Pancreas (tissue), 10 donors: Measurements from ENCODE around the gene KRAS. TPM values are rescaled to one million over a fixed set of nuclear protein-coding genes. Genes with fewer than 3 reads are reported as not detected.
"Not testable (repeated sequence)": the region's sequence is repeated elsewhere in the genome, so short reads cannot be mapped to it uniquely, and the experiment has no call there.

Source experiments
- ATAC-seq, 4 donors: fragments of 200-7000 bp; cut with Tn5 transposase; one replicate each; pipeline versions ENCODE4 v1.8.0 to v1.9.1; 2020; ENCODE audit warnings: mild to moderate bottlenecking in 4 of 4, moderate library complexity in 4 of 4
- DNase-seq, 6 donors: peaks; one replicate each; pipeline ENCODE4 v3.0.0-alpha.2; 2020
- FAIRE-seq: peaks from 2 replicates; lab custom pipeline; 2012; peaks lifted over from hg19 to GRCh38; lab: Jason Lieb, UNC
- H3K27ac ChIP-seq, 4 donors: fragments of 200-600 bp; sonication (generic); 1 replicate in 3 of 4; 2 replicates in 1 of 4; pipeline versions ENCODE4 v1.5.0 to v1.8.0; 2020
- H3K27me3 ChIP-seq, 4 donors: fragments of 200-600 bp; one replicate each; pipeline ENCODE4 v1.8.0; 2021
- H3K36me3 ChIP-seq, 3 donors: fragments of 200-600 bp; sonication (generic) in 1 of 3; one replicate each; pipeline versions ENCODE4 v1.5.0 to v1.8.0; 2020 to 2021
- H3K4me1 ChIP-seq, 3 donors: fragments of 200-600 bp; one replicate each; pipeline ENCODE4 v1.8.0; 2021
- H3K4me3 ChIP-seq, 4 donors: fragments of 200-600 bp; sonication (generic) in 2 of 4; one replicate each; pipeline versions ENCODE4 v1.5.0 to v1.8.0; 2020 to 2021
- H3K9me3 ChIP-seq, 4 donors: fragments of 200-600 bp; one replicate each; pipeline ENCODE4 v1.8.0; 2021
- CTCF ChIP-seq, 4 donors: fragments of 200-600 bp; sonication (generic) in 3 of 4; IDR thresholded peaks; one replicate each; pipeline versions ENCODE4 v1.5.0 to v1.8.0; 2021; ENCODE audit warnings: antibody characterized with exemption in 4 of 4
- WGBS, 2 donors: extraction: QIAGEN DNeasy Blood & Tissue Kit; methylation state at CpG; one replicate each; pipeline ENCODE4 v1.1.7; 2013; 5-methylcytosine and 5-hydroxymethylcytosine counted together
- intact Hi-C, 3 donors: fragments of 100-400 bp; cut with DNase I; formaldehyde crosslinking; loops; one replicate each; pipeline versions ENCODE4 v1.11.1 to v1.14.2; 2022
- polyA plus RNA-seq, 2 donors: library from polyadenylated mRNA; stranded (reverse); fragments of 200-250 nt; gene quantifications; one replicate each; pipeline ENCODE4 v1.2.3, GENCODE V29; 2013
- total RNA-seq, 6 donors: library from RNA; stranded (reverse); fragmentation: NEBNext Ultra II Directional in 4 of 6; extraction: Animal tissue kit (Norgen Biotek cat#: 25700) in 4 of 6; gene quantifications; one replicate each; pipeline versions ENCODE4 v1.2.1 to v1.2.4, GENCODE V29; 2021 to 2023
- donor health status: healthy with polysubstance abuse.
- donor health status: DM: no; HTN: no; CAD: no; lungs with moderate emphysema.
- donor health status: DM: no; HTN: no; CAD: no.
- donor health status: control.
- donor health status: control.
- donor health status: Bipolar disorder and iron deficiency.
- donor health status: DM: yes; HTN: yes; CAD: no.
- donor health status: DM: no; HTN: no; CAD: no.
- donor health status: DM: no; HTN: no; CAD: no.
- donor health status: DM: yes; HTN: yes; CAD: no.

KRAS gene
- total RNA-seq (10 to 100 TPM in 2 of 6 donors, 1 to 10 TPM in 4; 7.3 to 17.6 (median 8.9) TPM), polyA plus RNA-seq (1 to 10 TPM; 3.1 to 6.4 TPM)

- WGBS, 2 donors = 0% methylated on average over 52 to 105 of the region's 105 CpGs
- H3K4me3 ChIP-seq = peak within 1 kb of the TSS; percentile 78 to 96 (median 88)
- peaks cover 23 to 44% (median 24%) of the 10 kb centered on the region in 3 donors for H3K4me1 ChIP-seq
- no peak for TF ChIP-seq CTCF (IDR thresholded peaks at IDR 0.05)
- FAIRE-seq (no peak), ATAC-seq (peak; percentile 87 to 93 (median 91)), DNase-seq (peak; percentile 95 to 99 (median 97))
- intact Hi-C loops = loop anchor here in 1 of 3 donors (5.0 kb wide), 1 partner anchor 81 kb away; no protein-coding TSS in a partner anchor
- no peaks in the 10 kb centered on the region for H3K36me3 ChIP-seq
- peak within 1 kb of the TSS; percentile 84 to 95 (median 90) for H3K27ac ChIP-seq
- H3K27me3 ChIP-seq = no peaks in the 10 kb centered on the region
- no peaks in the 10 kb centered on the region for H3K9me3 ChIP-seq
These were observed at the start of gene KRAS for GRCh38 chr12:25250744-25251730. KRAS (minus strand) TSS chr12:25250929.

DNA sequence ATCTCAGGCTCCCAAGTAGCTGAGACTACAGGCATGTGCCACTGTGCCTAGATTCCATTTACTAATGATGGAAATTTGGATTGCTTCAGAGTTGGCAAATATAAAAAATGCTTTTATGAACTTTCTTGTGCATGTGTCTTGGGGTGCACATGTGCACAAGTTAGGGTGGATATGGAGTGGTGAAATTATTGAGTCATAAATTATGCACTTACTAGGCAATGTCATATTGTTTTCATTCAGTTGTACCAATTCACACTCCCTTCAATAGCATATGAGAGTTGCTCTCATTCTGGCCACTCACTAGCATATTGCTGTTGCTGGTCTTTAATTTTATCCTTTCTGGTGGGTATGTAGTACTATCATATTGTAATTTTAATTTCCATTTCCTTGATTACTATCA, 45.7 kb upstream of the KRAS start:
- Histone ChIP-seq H3K27me3 (no peaks in the 10 kb centered on the region), H3K36me3 (no peaks in the 10 kb centered on the region), H3K4me1 (no peaks in the 10 kb centered on the region), H3K27ac (no peak overlapping the region), H3K9me3 (no peaks in the 10 kb centered on the region), H3K4me3 (no peak overlapping the region)
- FAIRE-seq = no peak
- no peak for TF ChIP-seq CTCF (IDR thresholded peaks at IDR 0.05)
- intact Hi-C loops = no loop called here
- no peak for ATAC-seq
- no peak for DNase-seq

DNA sequence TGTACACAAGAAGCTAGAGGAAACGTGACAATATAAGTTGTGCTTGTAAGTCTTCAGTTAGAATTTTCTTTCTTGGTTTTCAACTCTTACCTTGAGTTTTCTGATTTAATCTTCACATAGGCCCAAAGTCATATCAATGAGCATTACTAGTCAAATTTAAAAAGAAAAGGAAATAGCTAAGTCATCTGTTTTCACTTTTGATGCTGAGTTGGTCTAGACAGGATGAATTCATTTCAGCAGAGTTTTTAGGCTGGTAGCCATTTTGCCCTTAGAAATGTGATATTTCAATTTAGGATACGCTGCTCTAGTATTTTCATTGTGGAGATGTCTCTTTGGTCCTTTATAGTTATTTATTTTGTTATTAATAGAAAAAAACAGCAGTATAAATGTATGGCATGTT, 44.6 kb upstream of the KRAS start:
- H3K4me1 ChIP-seq = no peaks in the 10 kb centered on the region
- ATAC-seq (no peak), FAIRE-seq (no peak), DNase-seq (no peak)
- no peaks in the 10 kb centered on the region for H3K27me3 ChIP-seq
- no peaks in the 10 kb centered on the region for H3K36me3 ChIP-seq
- WGBS, 2 donors = 89 to 94% methylated on average over 2 of the region's 2 CpGs
- H3K4me3 ChIP-seq = no peak overlapping the region
- no peak for TF ChIP-seq CTCF (IDR thresholded peaks at IDR 0.05)
- intact Hi-C loops = no loop called here
- no peak overlapping the region for H3K27ac ChIP-seq
- H3K9me3 ChIP-seq = no peaks in the 10 kb centered on the region

GRCh38 chr12:25293653-25294052, 42.9 kb upstream of the KRAS start:
- Histone ChIP-seq H3K27ac (no peak overlapping the region), H3K27me3 (no peaks in the 10 kb centered on the region), H3K9me3 (no peaks in the 10 kb centered on the region), H3K36me3 (no peaks in the 10 kb centered on the region), H3K4me3 (no peak overlapping the region), H3K4me1 (no peaks in the 10 kb centered on the region)
- TF ChIP-seq CTCF (IDR thresholded peaks at IDR 0.05) = no peak
- intact Hi-C loops = no loop called here
- ATAC-seq (no peak), FAIRE-seq (no peak), DNase-seq (no peak)
- WGBS, 2 donors = 79 to 89% methylated on average over 2 of the region's 2 CpGs

DNA sequence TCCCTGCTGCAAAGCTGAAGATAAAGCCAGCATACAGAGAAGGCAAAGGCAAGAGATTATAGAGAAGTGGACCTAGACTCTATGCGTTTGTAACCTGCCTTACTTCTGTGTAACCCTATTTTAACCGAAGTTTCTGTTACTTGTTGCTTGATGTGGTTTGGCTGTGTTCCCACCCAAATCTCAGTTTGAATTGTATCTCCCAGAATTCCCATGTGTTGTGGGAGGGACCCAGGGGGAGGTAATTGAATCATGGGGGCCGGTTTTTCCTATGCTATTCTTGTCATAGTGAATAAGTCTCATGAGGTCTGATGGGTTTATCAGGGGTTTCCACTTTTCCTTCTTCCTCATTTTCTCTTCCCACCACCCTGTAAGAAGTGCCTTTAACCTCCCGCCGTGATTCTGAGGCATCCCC, 42.1 kb upstream of the KRAS start:
- intact Hi-C loops, DNase-seq, H3K9me3 ChIP-seq, FAIRE-seq, H3K4me3 ChIP-seq, H3K27me3 ChIP-seq, H3K4me1 ChIP-seq, H3K36me3 ChIP-seq, ATAC-seq, H3K27ac ChIP-seq: not testable (repeated sequence)
- 78 to 87% methylated on average over 5 of the region's 5 CpGs for WGBS, 2 donors
